ENCODE measurements around the gene GAPT.

DNA sequence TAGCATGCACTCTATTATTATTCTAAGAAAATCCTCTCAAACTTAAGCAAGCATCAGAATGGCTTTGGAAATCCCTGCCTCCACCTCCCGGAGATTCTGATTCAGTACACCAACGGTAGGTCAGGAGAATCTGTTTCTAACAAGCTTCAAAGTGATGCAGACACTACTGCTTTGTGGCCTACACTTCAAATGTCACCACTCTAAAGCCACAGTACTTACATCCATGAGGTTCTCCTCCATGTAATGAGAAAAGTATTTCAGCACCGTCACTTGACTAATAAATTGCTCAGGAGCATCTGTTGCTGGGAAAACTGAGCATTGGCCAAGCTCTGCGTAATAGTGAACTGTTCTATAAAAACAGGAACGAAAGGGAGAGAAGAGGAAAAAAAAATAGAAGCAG lies 36.2 kb upstream of the GAPT start:
- TF ChIP-seq, protein P1, sequence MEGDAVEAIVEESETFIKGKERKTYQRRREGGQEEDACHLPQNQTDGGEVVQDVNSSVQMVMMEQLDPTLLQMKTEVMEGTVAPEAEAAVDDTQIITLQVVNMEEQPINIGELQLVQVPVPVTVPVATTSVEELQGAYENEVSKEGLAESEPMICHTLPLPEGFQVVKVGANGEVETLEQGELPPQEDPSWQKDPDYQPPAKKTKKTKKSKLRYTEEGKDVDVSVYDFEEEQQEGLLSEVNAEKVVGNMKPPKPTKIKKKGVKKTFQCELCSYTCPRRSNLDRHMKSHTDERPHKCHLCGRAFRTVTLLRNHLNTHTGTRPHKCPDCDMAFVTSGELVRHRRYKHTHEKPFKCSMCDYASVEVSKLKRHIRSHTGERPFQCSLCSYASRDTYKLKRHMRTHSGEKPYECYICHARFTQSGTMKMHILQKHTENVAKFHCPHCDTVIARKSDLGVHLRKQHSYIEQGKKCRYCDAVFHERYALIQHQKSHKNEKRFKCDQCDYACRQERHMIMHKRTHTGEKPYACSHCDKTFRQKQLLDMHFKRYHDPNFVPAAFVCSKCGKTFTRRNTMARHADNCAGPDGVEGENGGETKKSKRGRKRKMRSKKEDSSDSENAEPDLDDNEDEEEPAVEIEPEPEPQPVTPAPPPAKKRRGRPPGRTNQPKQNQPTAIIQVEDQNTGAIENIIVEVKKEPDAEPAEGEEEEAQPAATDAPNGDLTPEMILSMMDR (conservative IDR thresholded peaks at IDR 0.05): no peak
- no peak for TF ChIP-seq ZFX (IDR thresholded peaks at IDR 0.05)
